ENCODE results near the gene ADGRG1. TPM values are rescaled to one million over a fixed set of nuclear protein-coding genes. Genes with fewer than 3 reads are reported as not detected.

Gene ADGRG1
- total RNA-seq, 1 donor from 2014 or later: 13.9 TPM

DNA sequence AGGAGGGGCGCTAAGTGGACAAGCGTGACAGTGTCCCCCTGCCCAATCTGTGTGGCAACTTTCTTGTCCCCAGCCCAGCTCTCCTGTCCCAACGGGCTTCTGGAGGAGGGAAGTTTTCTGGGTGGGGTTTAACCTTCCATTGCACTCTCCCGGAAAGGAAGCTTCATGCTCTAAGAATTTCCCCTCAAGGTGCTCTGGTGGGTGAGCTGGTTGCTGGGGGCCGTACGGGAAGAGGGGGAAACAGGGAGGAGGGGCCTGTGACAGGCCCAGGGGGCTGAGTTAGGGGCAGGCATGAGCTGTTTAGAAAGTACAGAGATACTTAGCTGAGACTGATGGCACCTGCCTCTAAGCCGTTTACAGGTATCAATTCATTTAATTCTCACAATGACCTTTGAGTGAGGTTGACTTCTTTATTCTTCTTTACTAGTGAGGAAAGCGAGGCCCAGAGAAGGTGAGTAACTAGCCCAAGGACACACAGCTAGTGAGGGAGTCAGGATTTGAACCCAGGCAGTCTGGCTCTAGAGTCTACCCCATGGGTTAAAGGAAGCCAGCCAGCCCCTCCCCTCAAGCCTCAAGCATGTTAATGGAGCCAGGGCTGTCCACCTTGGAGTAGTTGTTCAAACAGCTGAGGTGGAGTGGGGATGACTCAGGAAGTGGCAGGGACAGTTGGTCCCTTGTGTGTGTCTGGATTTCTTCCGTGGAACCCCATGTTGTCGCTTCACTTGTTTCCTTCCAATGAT lies 18.9 kb downstream of the ADGRG1 start:
- H3K4me2 ChIP-seq (ENCODE audit: low read length): peak overlapping the region; percentile 29
- DNase-seq (ENCODE audit: low read depth): no peak
- peaks cover 2% of the 10 kb centered on the region for H3K27me3 Mint-ChIP-seq (ENCODE audit: low read depth, unreplicated experiment)

DNA sequence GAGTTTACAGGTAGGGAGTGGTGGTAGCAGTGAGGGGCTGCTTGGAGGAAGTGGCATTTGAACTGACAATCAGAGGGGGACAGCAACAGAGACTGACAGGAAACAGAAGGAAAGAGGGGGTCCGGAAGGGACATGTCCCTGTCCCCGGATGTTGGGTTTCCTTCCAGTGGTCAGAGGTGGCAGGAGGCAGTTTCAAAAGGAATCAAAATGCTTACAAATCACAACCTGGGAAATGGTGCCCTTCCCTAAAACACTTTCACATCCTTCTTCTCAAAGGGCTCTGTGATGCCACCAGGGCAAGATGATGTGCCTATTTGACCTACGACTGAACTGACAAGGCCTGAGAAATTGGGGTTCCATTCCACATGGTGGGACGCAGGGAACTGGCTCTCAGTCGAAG lies 19.7 kb downstream of the ADGRG1 start:
- no peak overlapping the region for H3K4me2 ChIP-seq (ENCODE audit: low read length)
- peaks cover 26% of the 10 kb centered on the region for H3K4me1 ChIP-seq (ENCODE audit: insufficient read depth, low read length)
- H3K27me3 ChIP-seq (ENCODE audit: insufficient read depth, low read length): no peaks in the 10 kb centered on the region
- Mint-ChIP-seq H3K4me1 (ENCODE audit: low read depth, unreplicated experiment) (peaks cover 9% of the 10 kb centered on the region), H3K4me3 (ENCODE audit: unreplicated experiment) (no peak overlapping the region), H3K36me3 (ENCODE audit: low read depth, unreplicated experiment) (no peaks in the 10 kb centered on the region), H3K9me3 (ENCODE audit: unreplicated experiment) (no peaks in the 10 kb centered on the region), H3K27me3 (ENCODE audit: low read depth, unreplicated experiment) (peaks cover 2% of the 10 kb centered on the region), H3K27ac (ENCODE audit: unreplicated experiment) (no peak overlapping the region)
- H2AFZ ChIP-seq (ENCODE audit: low read depth, low read length): no peak overlapping the region
- no peak overlapping the region for H3K9ac ChIP-seq (ENCODE audit: low read length)
- H3K4me3 ChIP-seq (ENCODE audit: insufficient read depth, low read depth, low read length): no peak overlapping the region
- no peak for FAIRE-seq
- TF ChIP-seq EZH2 (IDR thresholded peaks at IDR 0.05; ENCODE audit: insufficient read depth, low read length) (no peak), CTCF (IDR thresholded peaks at IDR 0.05; ENCODE audit: insufficient read depth, low read depth, low read length) (no peak)
- DNase-seq (ENCODE audit: low read depth): no peak
- no peaks in the 10 kb centered on the region for H3K9me3 ChIP-seq (ENCODE audit: insufficient read depth, low read depth, low read length)
- H4K20me1 ChIP-seq (ENCODE audit: insufficient read depth, low read length): no peaks in the 10 kb centered on the region
- H3K27ac ChIP-seq (ENCODE audit: low read depth, low read length): no peak overlapping the region
- no peaks in the 10 kb centered on the region for H3K79me2 ChIP-seq (ENCODE audit: insufficient read depth, low read length)
- H3K36me3 ChIP-seq (ENCODE audit: insufficient read depth, low read length): no peaks in the 10 kb centered on the region

More for the DNA sequence above, 18.9 kb downstream of the ADGRG1 start:
- no peaks in the 10 kb centered on the region for H3K9me3 Mint-ChIP-seq (ENCODE audit: unreplicated experiment)
- no peak for TF ChIP-seq CTCF (IDR thresholded peaks at IDR 0.05; ENCODE audit: insufficient read depth, low read depth, low read length)
- no peak for TF ChIP-seq EZH2 (IDR thresholded peaks at IDR 0.05; ENCODE audit: insufficient read depth, low read length)
- Histone ChIP-seq H3K79me2 (ENCODE audit: insufficient read depth, low read length) (no peaks in the 10 kb centered on the region), H3K4me3 (ENCODE audit: insufficient read depth, low read depth, low read length) (no peak overlapping the region), H3K4me1 (ENCODE audit: insufficient read depth, low read length) (peaks cover 29% of the 10 kb centered on the region), H3K9ac (ENCODE audit: low read length) (no peak overlapping the region), H3K27me3 (ENCODE audit: insufficient read depth, low read length) (no peaks in the 10 kb centered on the region), H3K36me3 (ENCODE audit: insufficient read depth, low read length) (no peaks in the 10 kb centered on the region), H4K20me1 (ENCODE audit: insufficient read depth, low read length) (no peaks in the 10 kb centered on the region), H3K27ac (ENCODE audit: low read depth, low read length) (no peak overlapping the region), H2AFZ (ENCODE audit: low read depth, low read length) (no peak overlapping the region), H3K9me3 (ENCODE audit: insufficient read depth, low read depth, low read length) (no peaks in the 10 kb centered on the region)
- FAIRE-seq: no peak
- H3K4me3 Mint-ChIP-seq (ENCODE audit: unreplicated experiment): no peak overlapping the region
- H3K27ac Mint-ChIP-seq (ENCODE audit: unreplicated experiment): peak overlapping the region; percentile 26
- H3K36me3 Mint-ChIP-seq (ENCODE audit: low read depth, unreplicated experiment): no peaks in the 10 kb centered on the region
- peaks cover 14% of the 10 kb centered on the region for H3K4me1 Mint-ChIP-seq (ENCODE audit: low read depth, unreplicated experiment)
